DND-41 (cell line): Measurements from ENCODE around the gene OTC.

Experiments used
- ATAC-seq: fragments of 200-7000 bp; cut with Tn5 transposase; 3 replicates; pipeline ENCODE4 v1.9.1; 2021; ENCODE audit warnings: low read depth; ENCODE audit not compliant: insufficient read depth
- DNase-seq: peaks from one replicate; pipeline ENCODE4 v3.0.0-alpha.2; 2020
- H2AFZ ChIP-seq: 2 replicates; pipeline ENCODE4 v1.6.0; 2012; ENCODE audit warnings: low read depth, low read length
- H3K27ac ChIP-seq: 2 replicates; pipeline ENCODE4 v1.5.1; 2012; ENCODE audit warnings: low read length, inconsistent platforms
- H3K27me3 ChIP-seq: fragments of 200-600 bp; sonication (generic); 2 replicates; pipeline ENCODE4 v1.6.0; 2012; ENCODE audit warnings: low read length, mild to moderate bottlenecking, inconsistent platforms; ENCODE audit not compliant: insufficient read depth, poor library complexity
- H3K36me3 ChIP-seq: 2 replicates; pipeline ENCODE4 v1.5.1; 2012; ENCODE audit warnings: low read length, inconsistent platforms; ENCODE audit not compliant: insufficient read depth
- H3K4me1 ChIP-seq: 2 replicates; pipeline ENCODE4 v1.5.1; 2012; ENCODE audit warnings: mild to moderate bottlenecking, low read length; ENCODE audit not compliant: insufficient read depth
- H3K4me2 ChIP-seq: 2 replicates; pipeline ENCODE4 v1.6.0; 2012; ENCODE audit warnings: mild to moderate bottlenecking, moderate library complexity, low read length, inconsistent platforms; ENCODE audit not compliant: insufficient read depth
- H3K4me3 ChIP-seq, 2 experiments: fragments of 200-600 bp in 1 of 2; shearing (Covaris generic) in 1 of 2; 2 replicates each; pipeline ENCODE4 v1.5.1; 2012 to 2016; ENCODE audit warnings: inconsistent platforms in 2 of 2, low read length in 2 of 2, mild to moderate bottlenecking in 2 of 2, low read depth in 1 of 2, moderate library complexity in 1 of 2
- H3K79me2 ChIP-seq: 2 replicates; pipeline ENCODE4 v1.6.0; 2012; ENCODE audit warnings: low read length, inconsistent platforms; ENCODE audit not compliant: insufficient read depth
- H3K9ac ChIP-seq: 2 replicates; pipeline ENCODE4 v1.6.0; 2012; ENCODE audit warnings: low read depth, mild to moderate bottlenecking, inconsistent platforms, low read length, moderate library complexity
- H3K9me3 ChIP-seq: 2 replicates; pipeline ENCODE4 v1.5.1; 2012; ENCODE audit warnings: low read length, moderate library complexity, mild to moderate bottlenecking, inconsistent platforms; ENCODE audit not compliant: insufficient read depth, severe bottlenecking
- H4K20me1 ChIP-seq: 2 replicates; pipeline ENCODE4 v1.6.0; 2012; ENCODE audit warnings: low read length; ENCODE audit not compliant: insufficient read depth
- CTCF ChIP-seq: IDR thresholded peaks from 2 replicates; pipeline ENCODE4 v1.5.1; 2012; ENCODE audit warnings: borderline replicate concordance, low read length, moderate library complexity, mild to moderate bottlenecking; ENCODE audit not compliant: poor library complexity, severe bottlenecking; ENCODE audit errors: extremely low read depth
- EZH2 ChIP-seq: IDR thresholded peaks from 3 replicates; pipeline ENCODE4 v1.6.1; 2012; ENCODE audit warnings: borderline replicate concordance, low read depth, mild to moderate bottlenecking, moderate library complexity, low read length, inconsistent platforms; ENCODE audit not compliant: severe bottlenecking

Gene OTC

DNA sequence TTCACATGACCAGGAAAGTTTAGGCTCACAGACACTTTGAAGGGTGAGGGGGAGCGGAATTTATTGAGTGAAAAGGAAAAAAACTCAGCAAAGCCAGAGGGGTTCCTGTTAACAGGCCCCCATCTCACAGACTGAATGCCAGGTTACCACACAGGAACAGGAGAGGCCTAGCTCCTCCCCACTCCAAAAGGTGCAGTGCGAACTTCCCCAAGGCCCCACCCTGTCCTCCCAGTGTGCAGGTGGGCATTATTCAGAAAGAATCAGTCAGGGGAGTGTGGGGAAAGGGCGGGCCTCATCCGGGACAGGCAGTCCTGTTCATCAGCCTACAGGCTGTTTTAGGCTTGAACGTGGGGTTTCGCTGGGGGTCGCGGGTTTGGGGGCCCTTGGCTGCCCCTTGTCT lies 4.0 kb downstream of the OTC start:
- Histone ChIP-seq H2AFZ (no peak overlapping the region), H3K9me3 (no peaks in the 10 kb centered on the region), H3K4me2 (no peak overlapping the region), H3K4me3 (no peak overlapping the region), H3K4me1 (no peaks in the 10 kb centered on the region), H3K79me2 (no peaks in the 10 kb centered on the region), H3K36me3 (no peaks in the 10 kb centered on the region), H3K9ac (no peak overlapping the region), H3K27me3 (no peaks in the 10 kb centered on the region), H4K20me1 (no peaks in the 10 kb centered on the region), H3K27ac (no peak overlapping the region)
- ATAC-seq: no peak
- no peak for DNase-seq
- TF ChIP-seq CTCF: no peak
- TF ChIP-seq EZH2: no peak

- H2AFZ ChIP-seq: no peak overlapping the region
- ATAC-seq (no peak), DNase-seq (no peak)
- no peak overlapping the region for H3K4me2 ChIP-seq
- no peak overlapping the region for H3K9ac ChIP-seq
- H3K9me3 ChIP-seq: no peaks in the 10 kb centered on the region
- no peak overlapping the region for H3K27ac ChIP-seq
- TF ChIP-seq EZH2: no peak
- TF ChIP-seq CTCF: no peak
- H3K4me3 ChIP-seq: no peak overlapping the region
- H3K36me3 ChIP-seq: no peaks in the 10 kb centered on the region
- no peaks in the 10 kb centered on the region for H3K27me3 ChIP-seq
- no peaks in the 10 kb centered on the region for H3K79me2 ChIP-seq
- no peaks in the 10 kb centered on the region for H4K20me1 ChIP-seq
- no peaks in the 10 kb centered on the region for H3K4me1 ChIP-seq
Measured at GRCh38 chrX:38357747-38358673, 5.6 kb downstream of the OTC start.

- Histone ChIP-seq H3K4me3 (no peak overlapping the region), H3K27me3 (no peaks in the 10 kb centered on the region), H3K36me3 (no peaks in the 10 kb centered on the region), H3K9me3 (no peaks in the 10 kb centered on the region), H3K4me1 (no peaks in the 10 kb centered on the region), H3K9ac (no peak overlapping the region), H2AFZ (no peak overlapping the region), H3K79me2 (no peaks in the 10 kb centered on the region), H3K27ac (no peak overlapping the region), H4K20me1 (no peaks in the 10 kb centered on the region), H3K4me2 (no peak overlapping the region)
- TF ChIP-seq EZH2 (no peak), CTCF (no peak)
- DNase-seq: no peak
- no peak for ATAC-seq
Measured at GRCh38 chrX:38363046-38363445, 10.6 kb downstream of the OTC start.
